DMS53 treated with DMSO at 0.1 percent for 48 hours (cell line): ENCODE measurements around the gene IGF2R.

ENCODE experiments used
- DNase-seq: peaks from one replicate; lab custom pipeline; 2025; ENCODE audit not compliant: unreplicated experiment; lab: John Stamatoyannopoulos, UW

IGF2R gene

GRCh38 chr6:160042788-160043301, 74.0 kb downstream of the IGF2R start:
- no peak for DNase-seq

GRCh38 chr6:160043784-160044183, 74.9 kb downstream of the IGF2R start:
- no peak for DNase-seq

- no peak for DNase-seq
Measured at GRCh38 chr6:160044687-160045086, 75.8 kb downstream of the IGF2R start.

DNA sequence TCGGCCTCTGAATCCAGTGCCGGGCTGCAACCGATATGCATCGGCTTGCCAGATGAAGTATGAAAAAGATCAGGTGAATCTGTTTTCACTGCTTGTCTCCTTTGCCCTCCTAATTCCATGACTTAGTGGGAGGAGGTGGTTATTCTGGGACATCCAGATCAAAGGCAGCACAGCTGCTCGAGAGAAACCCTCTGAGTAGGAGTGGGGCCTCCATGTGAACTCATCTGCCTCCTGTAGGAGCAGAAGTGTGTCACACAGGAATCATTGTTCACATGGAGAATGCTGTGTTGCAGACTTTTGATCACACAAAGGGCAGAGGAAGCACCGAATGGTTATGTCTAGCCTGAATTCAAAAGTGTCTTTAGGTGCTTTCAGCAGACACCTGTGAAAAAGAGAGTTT, 79.6 kb downstream of the IGF2R start:
- DNase-seq, result no peak

GRCh38 chr6:160049346-160049745, 80.5 kb downstream of the IGF2R start:
- no peak for DNase-seq

- no peak for DNase-seq
Measured at GRCh38 chr6:160050022-160050421, 81.1 kb downstream of the IGF2R start.

- DNase-seq, result no peak
Measured at GRCh38 chr6:160051390-160051789, 82.5 kb downstream of the IGF2R start.

DNA sequence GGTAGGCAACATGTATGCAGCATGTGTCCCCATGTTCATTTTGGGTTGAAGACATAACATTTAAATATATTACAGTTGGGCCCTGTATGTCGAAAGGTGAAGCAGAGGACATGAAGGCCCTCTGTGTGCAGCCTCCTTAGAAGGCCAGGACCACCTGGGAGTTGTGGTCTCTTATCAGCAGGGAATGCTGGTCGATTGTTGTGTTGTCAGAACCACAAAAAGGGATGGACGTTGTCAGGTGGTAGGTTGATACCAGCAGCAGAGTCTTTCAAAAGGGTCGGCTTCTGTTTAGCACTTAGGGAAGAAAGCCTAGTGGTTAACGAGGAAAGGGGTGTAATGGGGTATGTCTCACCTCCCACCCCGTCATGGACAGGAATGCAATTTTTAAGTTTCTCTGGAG, 85.4 kb downstream of the IGF2R start:
- DNase-seq, result no peak

- no peak for DNase-seq
Measured at GRCh38 chr6:160054913-160055312, 86.0 kb downstream of the IGF2R start.

- no peak for DNase-seq
Measured at GRCh38 chr6:160055378-160055777, 86.5 kb downstream of the IGF2R start.

DNA sequence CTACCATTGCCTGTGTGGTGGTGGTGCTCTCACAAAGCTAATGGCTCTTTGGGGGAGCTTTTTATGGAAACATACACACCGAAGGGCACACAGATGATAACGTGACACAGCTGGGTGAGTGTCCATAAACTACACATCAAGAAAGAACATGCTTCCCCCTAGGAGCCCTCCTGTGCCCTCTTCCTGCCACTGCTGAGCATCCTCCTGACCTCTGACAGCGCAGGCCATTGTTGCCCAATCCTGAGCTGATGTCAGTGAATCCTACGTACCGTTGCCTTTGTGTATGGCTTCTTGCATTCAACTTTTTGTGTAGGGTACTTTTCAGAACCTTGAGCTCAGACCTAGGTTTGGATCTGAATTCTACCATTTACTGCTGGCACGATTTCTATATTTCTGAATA, 86.9 kb downstream of the IGF2R start:
- no peak for DNase-seq

GRCh38 chr6:160057080-160057479, 88.2 kb downstream of the IGF2R start:
- DNase-seq, result no peak

GRCh38 chr6:160058603-160059215, 89.8 kb downstream of the IGF2R start:
- DNase-seq, result no peak

GRCh38 chr6:160060221-160060620, 91.3 kb downstream of the IGF2R start:
- no peak for DNase-seq

- no peak for DNase-seq
Measured at GRCh38 chr6:160060920-160061447, 92.1 kb downstream of the IGF2R start.

- no peak for DNase-seq
Measured at GRCh38 chr6:160063771-160064413, 95.0 kb downstream of the IGF2R start.

DNA sequence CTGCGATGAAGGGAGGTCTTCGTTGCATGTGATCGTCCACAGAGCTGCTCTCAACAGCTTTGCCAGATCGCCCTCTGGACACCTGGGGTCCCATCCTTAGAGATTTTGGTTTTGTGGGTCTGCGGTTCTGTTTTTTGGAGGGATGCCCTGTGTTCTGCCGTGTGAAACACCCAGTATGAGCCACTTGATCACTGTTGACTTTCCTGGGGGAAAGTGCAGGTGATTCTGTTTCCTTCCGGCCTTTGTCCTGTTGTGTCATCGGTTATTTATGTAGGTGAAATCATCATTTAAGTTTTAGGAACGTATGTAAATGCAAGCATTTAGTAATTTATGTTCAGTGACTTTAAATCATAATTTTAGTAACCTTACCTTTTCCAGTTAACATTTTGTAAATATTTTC, 96.3 kb downstream of the IGF2R start:
- no peak for DNase-seq

DNA sequence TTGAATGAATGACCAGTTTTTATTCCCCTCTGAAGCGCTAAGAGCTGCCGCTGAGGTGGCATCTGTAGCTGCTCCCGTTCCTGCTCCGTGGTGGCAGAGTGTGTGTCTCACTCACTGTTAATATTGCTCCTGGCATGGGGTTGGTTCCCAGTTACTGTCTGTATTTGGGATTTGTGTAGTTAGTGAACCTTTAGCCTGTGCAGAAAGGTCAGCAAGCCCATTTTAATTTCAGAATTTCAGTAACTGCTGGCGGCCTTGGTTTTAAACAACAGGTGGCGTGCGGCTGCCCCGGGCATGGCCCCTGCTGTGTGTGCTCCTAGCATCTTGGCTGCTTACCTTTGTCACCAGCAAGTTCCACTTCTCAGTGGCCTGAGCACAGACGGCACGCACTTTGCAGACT, 98.7 kb downstream of the IGF2R start:
- DNase-seq, result no peak

DNA sequence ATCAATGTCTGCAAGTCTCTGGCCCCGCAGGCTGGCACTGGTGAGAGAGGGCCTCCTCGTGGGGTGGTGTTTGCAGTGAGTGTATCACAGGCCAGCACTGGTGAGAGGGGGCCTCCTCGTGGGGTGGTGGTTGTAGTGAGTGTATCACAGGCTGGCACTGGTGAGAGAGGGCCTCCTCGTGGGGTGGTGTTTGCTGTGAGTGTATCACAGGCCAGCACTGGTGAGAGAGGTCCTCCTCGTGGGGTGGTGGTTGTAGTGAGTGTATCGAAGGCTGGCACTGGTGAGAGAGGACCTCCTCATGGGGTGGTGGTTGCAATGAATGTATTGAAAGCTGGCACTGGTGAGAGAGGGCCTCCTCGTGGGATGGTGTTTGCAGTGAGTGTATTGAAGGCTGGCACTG, 99.5 kb downstream of the IGF2R start:
- DNase-seq, result no peak

GRCh38 chr6:160069050-160069454, 100.2 kb downstream of the IGF2R start:
- no peak for DNase-seq

GRCh38 chr6:160069459-160069858, 100.6 kb downstream of the IGF2R start:
- no peak for DNase-seq

DNA sequence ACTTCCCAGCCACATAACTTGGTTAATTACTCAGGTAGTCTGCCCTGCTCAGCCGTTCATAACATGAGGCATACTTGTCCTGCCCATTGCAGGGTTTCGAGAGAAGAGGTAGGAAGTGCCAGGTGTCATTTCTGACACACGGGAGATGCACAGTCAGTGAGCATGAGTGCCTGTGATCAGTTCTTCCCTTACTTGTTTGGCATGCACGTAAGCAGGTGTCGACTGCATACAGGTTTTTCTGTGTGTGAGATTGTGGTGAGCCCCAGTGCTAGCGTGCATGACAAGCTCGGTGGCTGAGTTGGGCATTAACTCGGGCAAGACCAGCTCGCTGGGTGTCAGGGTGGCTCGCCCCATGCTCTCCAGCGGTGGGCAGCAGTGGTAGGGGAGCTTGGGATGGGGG, 101.5 kb downstream of the IGF2R start:
- no peak for DNase-seq

DNA sequence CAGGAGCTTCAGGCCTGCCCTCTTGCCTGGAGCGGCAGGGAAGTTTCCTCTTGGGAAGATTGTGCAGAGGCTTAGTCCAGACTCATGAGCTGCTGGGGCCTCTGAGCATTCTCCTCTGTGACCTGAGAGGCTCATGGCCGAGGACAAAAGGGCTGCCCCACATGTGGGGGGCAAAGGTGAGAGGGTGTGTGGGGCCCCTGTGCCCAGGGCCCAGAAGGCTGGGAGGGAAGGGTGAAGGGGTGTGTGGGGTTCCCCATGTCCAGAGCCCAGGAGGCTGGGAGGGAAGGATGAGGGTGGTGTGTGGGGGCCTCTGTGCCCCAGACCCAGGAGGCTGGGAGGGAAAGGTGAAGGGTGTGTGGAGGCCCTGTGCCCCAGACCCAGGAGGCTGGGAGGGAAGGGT, 101.9 kb downstream of the IGF2R start:
- no peak for DNase-seq
